NCI-H146 treated with DMSO at 0.1 percent for 48 hours (cell line): ENCODE results near the gene KIF16B.

Experiments used
- DNase-seq: peaks from one replicate; lab custom pipeline; 2025; ENCODE audit not compliant: unreplicated experiment; lab: John Stamatoyannopoulos, UW

KIF16B gene

DNA sequence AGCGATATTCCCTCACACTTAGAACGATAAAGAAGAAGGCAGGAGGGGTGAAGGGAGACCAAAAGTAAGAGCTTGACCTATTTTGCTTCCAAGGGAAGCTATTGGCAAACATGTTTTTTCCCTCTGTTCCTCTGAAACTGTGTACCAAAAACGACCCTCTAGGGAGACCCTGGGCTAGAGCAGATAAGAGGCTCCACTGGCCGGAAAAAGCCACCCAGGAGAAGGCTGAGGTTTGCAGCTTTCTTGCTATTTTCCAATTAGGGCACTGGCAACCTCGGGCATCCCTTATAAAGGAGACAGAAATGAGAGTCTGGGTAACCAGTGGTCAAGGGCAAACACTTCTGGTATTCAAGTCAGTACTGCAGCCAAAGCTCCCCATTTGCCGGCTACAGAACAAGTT is 168.0 kb downstream of the KIF16B start:
- no peak for DNase-seq

DNA sequence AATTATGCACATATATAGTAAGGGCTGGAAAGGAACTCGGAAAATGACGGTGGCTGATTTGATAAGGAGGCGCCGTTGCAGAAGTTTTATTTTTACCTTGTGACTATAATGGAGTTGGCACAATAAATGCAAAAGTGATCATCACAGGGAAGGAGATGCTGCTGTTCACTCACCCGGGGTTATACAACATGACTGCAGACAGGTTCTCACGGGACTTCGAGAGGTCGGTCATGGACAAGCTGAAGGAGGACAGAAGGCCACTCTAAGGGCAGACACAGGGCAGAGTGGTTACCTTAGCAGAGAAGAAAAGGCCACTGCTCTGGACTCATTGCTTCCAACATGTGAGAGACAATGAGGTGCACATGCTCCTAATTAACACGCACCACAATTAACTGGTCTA is 168.6 kb downstream of the KIF16B start:
- DNase-seq = no peak

DNA sequence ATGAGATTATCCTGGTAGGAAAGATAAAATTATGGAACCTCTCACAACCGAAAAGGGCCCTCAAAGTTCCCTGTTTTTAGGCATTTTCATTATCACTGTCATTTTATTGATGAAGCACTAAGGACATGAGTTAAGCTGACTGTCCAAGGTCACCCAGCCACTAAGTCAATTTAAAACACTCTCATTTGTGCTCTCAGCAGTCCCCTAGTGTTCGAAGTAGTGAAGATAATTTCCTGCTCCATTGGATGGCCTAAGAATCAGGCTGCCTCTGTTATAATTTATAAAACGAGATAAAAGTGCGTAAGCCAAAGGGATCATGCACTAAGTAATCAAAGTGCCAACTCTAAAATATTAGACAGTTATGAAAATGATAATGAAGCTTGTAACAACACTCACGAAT is 169.1 kb downstream of the KIF16B start:
- DNase-seq = no peak

DNA sequence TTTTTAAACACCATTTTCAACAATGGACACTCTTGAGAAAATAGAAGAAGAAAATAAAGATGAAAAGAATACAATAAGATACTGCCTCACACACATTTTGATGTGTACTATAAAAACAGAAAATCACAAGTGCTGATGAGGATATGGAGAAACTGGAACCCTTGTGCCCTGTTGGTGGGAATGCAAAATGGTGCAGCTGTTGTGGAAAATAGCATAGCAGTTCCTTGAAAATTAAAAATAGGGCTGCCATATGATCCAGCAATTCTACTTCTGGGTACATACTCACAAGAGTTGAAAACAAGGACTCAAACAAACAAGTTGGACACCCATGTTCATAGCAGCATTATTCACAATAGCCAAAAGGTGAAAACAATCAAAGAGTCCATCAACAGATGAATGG is 173.0 kb downstream of the KIF16B start:
- no peak for DNase-seq

DNA sequence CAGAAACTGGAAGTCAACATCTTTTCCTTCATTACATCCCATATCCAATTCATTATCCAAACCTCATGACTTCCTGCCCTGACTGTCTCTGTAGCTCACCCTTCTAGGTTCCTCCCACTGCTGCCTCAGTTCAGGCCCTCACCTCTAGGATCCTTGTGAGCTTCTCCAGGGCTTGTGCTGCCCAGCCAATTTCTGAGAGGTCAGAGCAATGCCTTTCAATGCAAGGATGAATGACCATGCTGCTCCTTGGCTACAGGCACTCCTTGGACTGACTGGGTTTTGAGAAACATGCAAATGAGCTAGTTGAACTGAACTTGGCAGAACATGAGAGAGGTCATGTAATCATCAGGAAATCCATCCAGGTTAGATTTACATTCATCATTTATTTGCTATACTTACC is 173.4 kb downstream of the KIF16B start:
- no peak for DNase-seq

DNA sequence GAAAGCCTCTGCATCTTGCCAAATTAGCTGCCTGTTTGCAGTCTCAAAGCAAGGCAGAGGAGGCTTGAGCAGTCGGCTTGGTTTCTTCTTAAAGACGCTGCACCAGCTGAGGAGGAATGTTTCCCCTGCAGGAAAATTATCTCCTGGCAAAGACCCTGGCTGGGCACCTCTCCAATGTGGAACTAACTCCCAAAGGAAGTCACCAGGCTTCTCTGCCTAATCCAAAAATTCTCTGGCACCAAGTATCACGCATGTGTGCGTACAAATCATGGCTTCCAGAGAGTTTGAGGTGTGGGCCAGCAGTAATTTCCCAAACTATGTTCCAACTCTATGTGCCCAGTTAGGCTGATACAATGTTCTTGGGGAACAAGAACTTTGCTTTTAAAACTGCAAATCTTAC is 176.2 kb downstream of the KIF16B start:
- DNase-seq = no peak

DNA sequence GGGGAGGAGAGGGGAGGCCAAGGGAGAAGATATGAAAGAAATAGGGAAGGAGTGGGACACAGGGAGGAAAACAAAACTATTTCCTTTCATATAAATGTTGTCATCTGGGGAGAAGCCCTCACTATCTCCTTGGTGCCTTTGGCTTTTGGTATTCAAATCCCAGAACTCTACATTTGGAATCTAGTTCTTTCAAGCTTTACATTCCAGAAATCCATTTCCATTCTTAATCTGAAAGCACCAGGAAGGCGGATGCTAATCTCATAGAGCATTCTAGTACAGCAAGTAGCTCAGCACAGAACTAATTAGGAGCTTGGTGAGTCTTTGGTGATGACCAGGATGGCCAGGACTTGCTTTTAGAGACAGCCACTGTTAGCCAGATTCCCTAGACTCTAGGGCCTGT is 177.9 kb downstream of the KIF16B start:
- no peak for DNase-seq

DNA sequence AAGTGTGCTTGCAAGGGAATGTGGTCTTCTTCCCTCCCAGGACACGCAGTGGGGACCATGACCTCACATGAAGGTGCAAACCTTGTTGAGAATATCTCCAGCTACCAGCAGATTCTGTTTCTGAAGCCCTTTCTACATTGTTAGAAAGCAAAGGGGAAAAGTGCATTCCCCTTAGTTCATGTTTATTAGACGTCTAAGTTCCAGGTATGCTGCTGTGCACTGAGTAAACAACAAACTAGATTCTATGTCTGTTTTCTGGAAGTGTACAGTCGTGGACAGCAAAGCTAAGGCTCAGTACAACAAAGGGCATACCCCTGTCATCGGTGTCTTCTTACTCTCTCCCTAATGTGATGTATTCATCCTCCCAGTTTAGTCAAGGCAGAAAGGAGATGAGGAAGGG is 178.5 kb downstream of the KIF16B start:
- no peak for DNase-seq

DNA sequence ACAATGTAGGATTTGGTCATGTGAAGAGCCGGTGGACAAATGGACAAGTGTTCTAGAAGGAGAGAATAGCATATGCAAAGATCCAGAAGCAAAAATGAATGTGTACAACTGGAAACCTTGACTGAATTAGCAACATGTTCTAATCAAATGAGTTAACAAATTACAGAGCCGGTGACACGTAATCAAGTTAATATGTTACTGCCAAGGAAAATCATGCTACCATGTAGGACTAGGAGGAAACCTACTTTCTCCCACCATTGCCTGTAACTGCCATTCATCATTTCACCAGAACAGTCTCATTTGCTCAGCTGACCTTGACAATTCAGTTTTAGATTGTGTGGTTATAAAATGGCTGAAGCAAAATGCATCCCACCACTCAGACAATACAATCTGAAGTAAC is 179.4 kb downstream of the KIF16B start:
- DNase-seq = no peak

DNA sequence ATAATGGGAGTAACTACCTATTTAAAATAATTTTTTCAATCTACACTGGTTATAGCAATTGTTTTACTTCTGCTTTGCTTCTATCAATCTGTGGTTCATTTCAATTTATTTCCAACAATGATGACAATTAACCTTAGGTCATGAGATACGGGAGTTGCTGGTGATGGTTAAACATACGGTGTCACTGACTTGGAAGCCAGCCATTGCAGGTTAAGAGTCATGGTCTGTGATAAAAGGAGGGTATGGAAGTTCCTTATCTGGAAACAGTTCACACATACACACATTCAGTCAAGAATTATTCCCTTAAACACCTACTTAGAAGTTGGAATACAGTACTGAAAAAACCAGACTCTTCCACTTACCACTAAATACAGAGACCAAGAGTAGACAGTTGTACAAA is 180.0 kb downstream of the KIF16B start:
- no peak for DNase-seq

DNA sequence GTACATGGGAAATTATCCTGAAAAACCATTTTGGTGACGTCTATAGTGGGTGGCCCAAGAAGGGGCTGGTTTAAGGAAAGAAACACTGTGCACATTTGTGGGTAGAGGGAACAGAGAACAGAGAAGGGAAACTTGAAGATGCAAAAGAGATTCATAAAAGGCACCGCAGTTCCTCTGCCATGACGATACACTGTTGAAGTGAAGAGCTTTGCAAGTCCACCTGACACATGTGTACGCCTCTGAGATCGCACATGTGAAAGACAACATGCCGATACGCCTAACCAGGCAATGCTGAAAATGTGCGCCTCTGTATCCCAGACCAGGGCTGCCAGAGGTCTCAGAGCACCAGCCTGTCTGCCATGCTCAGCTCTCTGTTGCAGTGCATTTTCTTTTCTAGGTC is 180.9 kb downstream of the KIF16B start:
- no peak for DNase-seq

DNA sequence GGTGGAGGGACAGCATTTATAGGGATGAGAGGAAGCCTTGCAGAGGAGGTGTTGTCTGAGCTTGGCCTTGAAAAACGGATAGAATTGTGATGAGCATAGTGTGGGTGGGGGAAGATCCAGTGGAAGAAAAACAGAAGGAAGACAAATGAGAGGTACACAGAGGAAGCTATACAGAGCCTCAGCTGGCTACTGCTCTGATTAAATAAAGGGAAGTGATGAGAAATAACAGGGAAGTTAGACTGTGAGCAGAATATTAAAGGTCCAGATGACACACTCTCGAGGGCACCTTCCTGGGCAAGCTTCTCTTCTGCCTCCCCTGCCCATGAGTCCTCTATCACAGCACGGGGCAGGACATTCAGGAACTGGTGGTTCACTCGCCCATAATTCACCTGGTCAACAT is 182.3 kb downstream of the KIF16B start:
- no peak for DNase-seq

DNA sequence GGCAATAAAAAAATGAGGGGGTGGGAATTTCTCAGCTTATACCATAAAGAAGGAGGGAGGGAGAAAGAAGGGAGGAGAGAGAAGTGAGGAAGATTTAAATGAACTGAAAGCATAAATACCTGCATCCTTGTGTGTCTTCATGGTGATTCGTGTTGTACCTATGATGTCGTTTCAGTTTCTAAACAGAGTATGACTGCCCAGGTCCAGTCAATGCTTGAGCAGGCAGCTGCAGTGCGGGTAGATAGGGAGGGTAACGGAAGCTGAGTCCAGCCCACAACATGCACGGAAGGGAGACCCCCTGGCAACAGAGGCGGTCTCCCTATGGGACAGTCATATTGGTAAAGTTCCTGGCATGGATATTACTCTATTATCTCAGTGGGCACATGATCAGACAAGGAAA is 184.5 kb downstream of the KIF16B start:
- no peak for DNase-seq

DNA sequence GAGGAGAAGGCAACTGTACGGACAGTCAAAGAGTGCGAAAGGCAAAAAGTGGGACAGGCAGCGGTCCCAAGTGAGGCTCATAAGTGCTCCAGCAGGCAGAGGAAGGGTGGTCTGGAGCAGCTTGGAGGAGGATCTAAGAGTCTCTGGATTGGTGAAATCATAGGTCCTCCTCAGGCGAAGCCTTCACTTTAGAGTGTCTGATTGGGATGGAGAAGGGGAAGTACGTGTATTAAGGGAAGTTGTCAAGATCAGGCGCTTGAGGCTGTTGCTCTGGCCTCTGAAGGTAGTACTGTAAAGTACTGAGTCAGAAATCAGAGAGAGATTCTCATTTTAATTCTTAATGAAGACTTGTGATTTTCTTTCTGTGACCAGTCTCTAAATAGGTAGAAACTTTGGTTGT is 185.6 kb downstream of the KIF16B start:
- no peak for DNase-seq

DNA sequence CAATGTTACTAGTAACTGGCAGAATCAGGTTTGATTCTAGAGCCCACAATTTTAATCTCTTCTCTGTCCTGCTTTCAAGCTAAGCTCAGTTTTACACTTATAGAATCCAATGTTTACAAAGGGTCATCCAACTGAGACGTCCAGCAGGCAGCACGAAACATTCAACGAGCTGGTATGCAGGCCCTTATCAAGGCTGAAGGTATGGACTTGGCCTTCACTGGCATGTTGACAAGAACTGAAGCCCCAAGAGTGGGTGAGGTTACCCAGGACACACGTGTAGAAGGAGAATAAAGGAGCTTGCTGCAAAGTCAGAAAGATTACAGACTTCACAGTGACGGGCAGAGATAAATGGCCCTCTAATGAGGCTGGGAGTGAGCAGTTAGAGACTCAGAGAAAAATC is 187.4 kb downstream of the KIF16B start:
- DNase-seq = no peak

DNA sequence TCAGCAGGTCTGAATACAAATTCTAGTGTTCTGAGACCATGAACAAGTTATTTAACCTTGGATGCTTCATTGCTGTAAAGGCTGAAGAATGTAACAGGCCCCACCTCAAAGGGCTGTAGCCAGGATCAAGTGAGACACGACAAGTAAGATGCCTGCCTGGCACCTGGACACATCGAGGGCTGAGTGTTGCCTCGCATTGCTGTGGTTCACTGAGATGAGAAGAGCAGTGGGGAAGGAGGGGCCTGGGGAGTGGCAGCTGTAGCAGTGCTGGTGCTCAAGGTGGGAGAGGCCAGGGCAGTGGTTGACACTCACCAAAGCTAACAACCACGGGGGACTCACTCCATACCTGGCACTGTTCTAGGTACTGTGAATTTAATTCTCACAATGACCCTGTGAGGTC is 187.8 kb downstream of the KIF16B start:
- no peak for DNase-seq

DNA sequence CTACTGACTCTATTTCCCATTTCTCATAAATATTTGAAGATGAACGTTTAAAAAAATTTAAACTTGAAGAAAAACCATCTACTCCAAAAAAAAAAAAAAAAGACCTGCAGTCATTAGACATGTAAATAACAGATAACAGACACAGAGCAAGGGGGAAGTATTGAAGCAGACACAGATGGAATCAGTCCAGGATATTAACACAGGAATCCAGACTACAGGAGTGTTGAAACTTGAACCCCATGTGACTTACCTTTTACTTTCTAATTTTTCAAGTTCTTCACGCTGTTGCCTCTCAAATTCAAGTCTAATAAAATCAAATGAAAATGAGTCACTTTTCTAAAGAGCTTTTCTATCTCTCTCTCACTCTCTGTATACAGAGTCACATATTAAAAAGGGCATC is 191.8 kb downstream of the KIF16B start:
- DNase-seq = no peak

DNA sequence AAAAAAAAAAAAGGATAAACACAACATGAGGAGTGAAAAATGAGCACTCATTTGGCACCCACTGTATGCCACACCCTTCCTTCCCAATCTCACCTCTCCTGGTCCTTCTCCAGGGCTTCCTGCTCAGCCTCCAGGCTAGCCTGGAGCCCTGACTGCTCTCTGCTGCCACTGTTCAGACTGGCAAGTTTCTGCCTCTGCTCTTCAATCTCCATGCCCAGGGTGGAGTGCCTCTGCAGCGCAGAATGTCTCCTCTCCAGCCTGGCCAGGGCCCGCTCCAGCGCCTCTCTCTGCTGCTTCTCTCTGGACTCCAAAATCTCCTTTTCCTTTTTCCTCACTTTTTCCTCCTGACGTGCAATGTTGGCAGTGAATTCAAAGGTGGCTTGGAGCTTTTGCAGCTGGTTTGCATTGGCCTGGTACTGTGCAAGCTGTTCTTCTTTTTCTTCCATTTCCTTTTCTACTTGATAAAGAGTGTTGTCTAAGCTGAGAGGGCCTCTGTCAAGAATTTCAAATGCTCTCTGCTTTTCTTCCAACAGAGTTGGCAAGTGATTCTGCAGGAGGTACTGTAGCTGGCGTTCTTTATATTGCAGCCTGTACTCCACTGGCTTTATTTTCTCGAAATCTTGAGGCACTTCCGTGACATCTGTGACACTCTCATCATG is 194.4 kb downstream of the KIF16B start:
- no peak for DNase-seq

DNA sequence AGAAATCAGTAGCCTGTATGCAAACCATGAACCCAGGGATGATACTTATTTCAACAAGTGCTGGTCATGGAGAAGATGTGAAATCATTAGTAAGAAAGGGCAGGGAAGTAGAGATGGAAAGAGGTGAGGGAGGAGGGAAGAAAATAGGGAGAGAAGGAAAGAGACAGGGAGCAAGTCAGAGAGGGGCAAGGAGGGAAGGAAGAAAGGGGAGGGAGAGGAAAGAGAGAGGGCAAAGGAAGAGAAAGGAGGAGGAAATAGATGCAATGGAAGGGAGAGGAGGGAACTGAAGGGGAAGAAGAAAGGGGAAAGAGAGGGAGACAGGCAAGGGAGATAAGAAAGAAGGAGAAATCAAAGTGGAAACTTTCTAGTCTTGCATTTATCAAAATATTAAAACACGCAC is 195.1 kb downstream of the KIF16B start:
- no peak for DNase-seq

DNA sequence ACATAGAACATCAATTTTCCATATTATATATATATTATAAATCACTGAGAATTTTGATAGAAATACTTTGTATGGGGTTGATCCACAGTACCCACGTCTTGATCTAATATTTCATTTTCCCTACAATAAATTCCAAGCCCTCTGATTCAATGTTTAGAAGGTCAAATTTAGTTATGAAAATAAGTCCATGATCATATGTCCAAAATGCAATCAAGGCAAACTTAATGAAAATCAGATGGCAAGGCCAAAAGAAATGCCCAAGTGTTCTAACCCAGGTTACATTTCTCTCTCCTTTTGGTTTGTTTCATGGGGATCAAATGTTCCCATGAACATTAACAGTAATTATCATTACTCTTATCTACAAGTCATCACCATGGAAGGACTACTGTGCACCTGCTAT is 203.8 kb downstream of the KIF16B start:
- no peak for DNase-seq

DNA sequence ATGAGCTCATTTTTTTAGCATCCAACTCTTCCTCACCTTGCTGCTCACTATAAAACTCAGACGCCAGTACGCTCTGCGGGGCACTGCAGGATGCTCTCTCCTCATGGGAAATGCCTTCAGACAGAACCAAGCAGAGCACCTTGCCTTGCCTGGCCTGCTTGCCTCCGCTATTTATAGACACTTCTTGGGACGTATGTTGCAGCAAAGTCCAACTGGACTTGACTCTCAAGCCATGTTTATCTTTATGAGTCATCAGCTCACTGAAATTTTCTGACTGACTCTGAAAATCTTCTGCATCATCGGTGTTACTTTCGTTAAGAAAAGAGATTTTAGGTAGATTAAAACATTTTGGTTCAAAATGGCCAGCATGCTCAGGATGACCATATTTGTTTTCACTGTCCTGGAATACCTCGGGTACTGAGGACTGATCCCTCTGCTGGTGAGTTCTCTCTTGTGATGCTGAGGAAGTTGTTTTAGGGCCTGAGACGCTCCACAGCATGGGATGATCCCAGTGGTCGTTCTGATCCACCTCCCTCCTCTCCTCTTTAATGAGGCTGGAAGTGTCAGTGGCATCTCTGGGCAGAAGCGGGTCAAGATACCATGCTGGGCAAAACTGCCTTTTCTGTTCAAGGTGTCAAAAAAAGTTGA is 204.5 kb downstream of the KIF16B start:
- no peak for DNase-seq

DNA sequence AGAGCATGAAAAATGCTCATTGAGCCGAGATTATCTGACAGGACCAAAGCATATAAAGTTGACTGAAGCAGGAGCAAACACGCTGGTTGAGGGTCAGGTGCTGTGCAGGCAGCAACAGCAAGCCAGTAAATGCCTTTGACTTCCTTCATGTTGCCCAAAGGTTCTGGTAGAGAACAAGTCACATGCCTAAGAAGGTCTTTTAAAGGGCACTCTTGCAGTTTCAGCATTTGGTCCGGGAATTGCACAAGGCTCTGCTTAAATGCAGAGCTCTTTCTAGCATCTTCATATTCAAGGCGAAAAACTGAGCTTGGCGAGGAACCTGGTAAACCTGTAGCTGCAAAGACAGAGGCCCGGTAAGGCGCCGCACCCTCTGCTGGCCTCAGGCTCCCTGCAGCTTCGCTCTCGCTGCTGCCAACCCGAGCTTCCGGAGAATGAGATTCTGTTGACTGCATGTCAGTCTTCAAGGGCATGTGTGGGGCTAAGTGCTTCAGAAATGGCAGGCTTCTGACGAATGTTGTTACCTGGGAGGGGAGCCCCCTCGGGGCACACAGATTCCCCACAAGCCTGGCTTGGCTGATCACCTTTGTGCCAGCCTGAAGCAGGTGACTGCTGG is 205.2 kb downstream of the KIF16B start:
- no peak for DNase-seq

DNA sequence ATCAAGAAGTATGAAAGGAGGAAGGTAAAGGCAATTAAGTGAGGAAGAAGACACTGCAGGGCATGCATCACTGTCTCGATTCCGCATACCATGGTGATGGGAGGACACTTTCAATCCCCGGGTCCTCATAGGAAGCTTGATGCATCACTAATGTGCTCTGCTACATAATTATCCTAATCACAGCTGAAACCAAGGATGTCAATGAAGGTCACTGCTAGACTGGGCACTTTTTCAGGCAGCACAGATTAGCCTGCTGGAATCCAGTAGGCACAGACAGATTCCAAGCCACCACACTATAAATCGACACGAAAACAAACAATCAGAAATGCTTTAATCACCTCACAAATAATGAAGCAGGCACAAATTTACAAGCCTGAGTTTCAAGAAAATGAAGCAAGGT is 206.7 kb downstream of the KIF16B start:
- DNase-seq = no peak
